ENCODE measurements around the gene ZNF407.

The ZNF407 gene

DNA sequence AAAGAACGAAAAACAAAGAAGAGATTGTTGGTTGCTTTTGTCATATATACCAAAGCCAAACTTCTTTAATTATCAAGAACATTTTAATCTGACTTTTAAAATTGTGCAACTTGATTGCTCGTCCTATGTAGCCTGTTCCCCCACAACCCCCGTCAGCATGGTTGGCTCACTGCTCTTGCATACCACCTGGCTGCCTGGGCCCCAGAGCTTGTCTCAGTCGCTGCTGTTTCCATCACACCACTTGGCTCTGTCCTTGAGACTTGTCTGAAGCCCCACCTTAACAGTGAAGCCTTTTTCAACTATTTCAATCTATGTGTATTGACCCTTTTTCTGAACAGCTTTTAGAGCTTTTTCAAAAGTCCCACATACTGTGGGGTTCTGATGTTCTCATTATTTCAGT, 270.8 kb downstream of the ZNF407 start:
- no peak overlapping the region for H3K27ac ChIP-seq (ENCODE audit: low read length)
- no peaks in the 10 kb centered on the region for H3K9me3 ChIP-seq (ENCODE audit: control insufficient read depth in 1 of 2, low read length in 2 of 2)
- H3K4me3 ChIP-seq (ENCODE audit: low read depth in 1 of 2, low read length in 2 of 2): no peak overlapping the region
- H3K4me1 ChIP-seq (ENCODE audit: control insufficient read depth in 1 of 2, insufficient read depth in 2 of 2, low read length in 2 of 2): no peaks in the 10 kb centered on the region
- H3K36me3 ChIP-seq (ENCODE audit: control insufficient read depth in 1 of 2, insufficient read depth in 2 of 2, low read length in 2 of 2): no peaks in the 10 kb centered on the region
- H3K27me3 ChIP-seq (ENCODE audit: low read depth, low read length): no peaks in the 10 kb centered on the region

DNA sequence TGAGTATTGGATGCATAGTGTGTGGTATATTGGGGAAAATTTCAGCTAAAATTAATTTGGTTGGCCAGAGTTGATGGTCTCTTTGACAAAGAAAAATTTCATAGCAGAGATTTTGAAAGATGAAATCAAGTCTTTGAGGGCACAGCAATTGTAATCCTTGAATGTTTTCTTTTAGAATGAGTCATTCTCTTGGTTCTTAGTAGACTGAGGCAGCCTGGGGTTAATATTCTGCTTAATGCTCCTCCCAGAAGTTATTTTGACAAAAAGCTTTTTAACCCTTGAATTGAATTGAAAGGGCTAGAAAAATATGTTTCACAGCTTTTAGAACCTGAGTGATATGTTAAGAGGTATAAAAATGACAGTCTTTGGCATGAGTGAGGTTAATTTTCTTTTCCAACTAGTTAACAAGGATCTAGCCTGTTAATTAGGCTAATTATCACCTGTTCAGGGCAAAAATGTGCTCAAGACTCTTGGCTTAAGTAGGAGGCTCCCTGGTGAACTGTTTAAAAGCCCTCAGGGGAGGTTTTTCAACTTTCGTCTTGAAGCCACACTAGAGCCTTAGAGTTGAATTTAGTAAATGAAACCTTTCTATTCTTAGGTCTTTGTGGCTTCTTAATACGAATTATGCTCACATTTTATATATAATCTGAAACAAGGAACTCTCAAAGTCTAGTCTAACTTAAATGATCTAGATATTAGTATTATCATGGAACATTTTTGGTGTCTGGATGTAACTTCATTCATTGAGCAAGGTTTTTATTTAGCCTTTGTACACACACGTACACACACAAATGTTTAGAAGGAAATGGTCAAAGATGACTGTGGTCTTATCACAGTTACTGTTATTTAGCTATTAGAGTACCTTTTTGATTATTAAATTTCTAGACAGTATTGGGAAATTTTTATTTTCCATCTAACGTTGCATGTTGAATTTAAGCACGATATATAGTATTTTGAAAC, 272.5 kb downstream of the ZNF407 start:
- H3K27me3 ChIP-seq (ENCODE audit: low read depth, low read length): no peaks in the 10 kb centered on the region

DNA sequence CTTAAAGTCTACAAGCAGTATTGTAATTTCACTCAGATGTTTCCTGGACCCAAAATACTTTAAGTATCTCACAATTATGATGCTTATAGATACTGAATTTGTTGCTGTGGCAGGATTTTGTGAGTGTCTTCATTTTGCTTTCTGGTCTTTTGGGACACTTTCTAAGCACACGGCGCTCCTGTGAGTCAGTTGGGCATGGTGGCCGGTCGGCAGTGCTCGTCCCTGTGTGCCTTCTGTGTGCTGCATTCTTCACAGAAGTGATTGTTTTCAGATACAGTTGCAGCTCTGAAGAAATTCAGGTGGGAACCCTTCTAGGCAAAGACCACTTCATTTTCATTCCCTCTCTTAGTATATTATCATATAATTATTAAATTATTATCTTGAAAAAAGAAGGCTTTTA, 273.3 kb downstream of the ZNF407 start:
- H3K9me3 ChIP-seq (ENCODE audit: control insufficient read depth in 1 of 2, low read length in 2 of 2): no peaks in the 10 kb centered on the region
- H3K27ac ChIP-seq (ENCODE audit: low read length): no peak overlapping the region
- H3K27me3 ChIP-seq (ENCODE audit: low read depth, low read length): no peaks in the 10 kb centered on the region
- H3K36me3 ChIP-seq (ENCODE audit: control insufficient read depth in 1 of 2, insufficient read depth in 2 of 2, low read length in 2 of 2): no peaks in the 10 kb centered on the region
- no peak overlapping the region for H3K4me3 ChIP-seq (ENCODE audit: low read depth in 1 of 2, low read length in 2 of 2)
- no peaks in the 10 kb centered on the region for H3K4me1 ChIP-seq (ENCODE audit: control insufficient read depth in 1 of 2, insufficient read depth in 2 of 2, low read length in 2 of 2)

More for the DNA sequence above, 272.5 kb downstream of the ZNF407 start:
- Histone ChIP-seq H3K27ac (ENCODE audit: low read length) (no peak overlapping the region), H3K4me1 (ENCODE audit: control insufficient read depth in 1 of 2, insufficient read depth in 2 of 2, low read length in 2 of 2) (no peaks in the 10 kb centered on the region), H3K36me3 (ENCODE audit: control insufficient read depth in 1 of 2, insufficient read depth in 2 of 2, low read length in 2 of 2) (no peaks in the 10 kb centered on the region), H3K9me3 (ENCODE audit: control insufficient read depth in 1 of 2, low read length in 2 of 2) (no peaks in the 10 kb centered on the region), H3K4me3 (ENCODE audit: low read depth in 1 of 2, low read length in 2 of 2) (no peak overlapping the region)

DNA sequence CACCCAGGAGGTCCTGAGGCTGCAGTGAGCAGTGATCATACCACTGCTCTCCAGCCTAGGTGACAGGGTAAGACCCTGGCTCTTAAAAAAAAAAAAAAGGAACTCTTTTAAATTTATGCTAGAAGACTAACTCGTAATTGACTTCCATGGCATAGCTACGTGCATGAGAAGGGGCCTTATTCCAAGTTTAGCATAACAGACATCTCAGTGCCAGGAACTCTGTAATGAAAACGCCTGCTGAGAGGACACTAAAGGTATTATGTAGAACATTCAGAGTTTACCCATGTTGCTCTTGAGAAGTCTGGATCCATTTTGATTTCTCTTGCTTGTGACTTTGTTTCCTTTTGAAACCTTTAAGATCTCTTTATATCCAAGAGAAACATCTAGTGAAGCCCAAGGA, 276.0 kb downstream of the ZNF407 start:
- Histone ChIP-seq H3K4me3 (ENCODE audit: low read depth in 1 of 2, low read length in 2 of 2) (no peak overlapping the region), H3K27ac (ENCODE audit: low read length) (no peak overlapping the region), H3K27me3 (ENCODE audit: low read depth, low read length) (no peaks in the 10 kb centered on the region), H3K36me3 (ENCODE audit: control insufficient read depth in 1 of 2, insufficient read depth in 2 of 2, low read length in 2 of 2) (no peaks in the 10 kb centered on the region), H3K4me1 (ENCODE audit: control insufficient read depth in 1 of 2, insufficient read depth in 2 of 2, low read length in 2 of 2) (no peaks in the 10 kb centered on the region), H3K9me3 (ENCODE audit: control insufficient read depth in 1 of 2, low read length in 2 of 2) (no peaks in the 10 kb centered on the region)

DNA sequence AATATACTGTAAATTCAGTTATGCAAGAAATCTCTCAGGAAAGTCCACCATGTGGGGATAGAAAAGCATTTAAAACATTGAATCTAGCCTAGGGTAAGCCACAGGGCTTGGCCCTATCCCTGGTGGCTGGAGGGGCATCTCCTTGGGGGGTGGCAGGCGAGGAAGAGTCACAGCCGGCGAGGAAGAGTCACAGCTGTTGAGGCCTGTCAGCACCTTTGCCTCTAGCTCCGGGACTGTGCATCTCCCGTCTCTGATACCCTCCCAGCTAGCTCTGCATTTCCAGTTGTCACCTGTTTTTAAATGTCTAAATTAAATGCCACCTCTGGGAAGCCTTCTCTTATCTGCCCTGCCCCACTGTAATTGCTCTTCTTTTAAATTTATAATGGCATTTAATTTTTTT, 276.7 kb downstream of the ZNF407 start:
- H3K27me3 ChIP-seq (ENCODE audit: low read depth, low read length): no peaks in the 10 kb centered on the region
- H3K9me3 ChIP-seq (ENCODE audit: control insufficient read depth in 1 of 2, low read length in 2 of 2): no peaks in the 10 kb centered on the region
- H3K4me3 ChIP-seq (ENCODE audit: low read depth in 1 of 2, low read length in 2 of 2): no peak overlapping the region
- no peak overlapping the region for H3K27ac ChIP-seq (ENCODE audit: low read length)
- no peaks in the 10 kb centered on the region for H3K4me1 ChIP-seq (ENCODE audit: control insufficient read depth in 1 of 2, insufficient read depth in 2 of 2, low read length in 2 of 2)
- no peaks in the 10 kb centered on the region for H3K36me3 ChIP-seq (ENCODE audit: control insufficient read depth in 1 of 2, insufficient read depth in 2 of 2, low read length in 2 of 2)

DNA sequence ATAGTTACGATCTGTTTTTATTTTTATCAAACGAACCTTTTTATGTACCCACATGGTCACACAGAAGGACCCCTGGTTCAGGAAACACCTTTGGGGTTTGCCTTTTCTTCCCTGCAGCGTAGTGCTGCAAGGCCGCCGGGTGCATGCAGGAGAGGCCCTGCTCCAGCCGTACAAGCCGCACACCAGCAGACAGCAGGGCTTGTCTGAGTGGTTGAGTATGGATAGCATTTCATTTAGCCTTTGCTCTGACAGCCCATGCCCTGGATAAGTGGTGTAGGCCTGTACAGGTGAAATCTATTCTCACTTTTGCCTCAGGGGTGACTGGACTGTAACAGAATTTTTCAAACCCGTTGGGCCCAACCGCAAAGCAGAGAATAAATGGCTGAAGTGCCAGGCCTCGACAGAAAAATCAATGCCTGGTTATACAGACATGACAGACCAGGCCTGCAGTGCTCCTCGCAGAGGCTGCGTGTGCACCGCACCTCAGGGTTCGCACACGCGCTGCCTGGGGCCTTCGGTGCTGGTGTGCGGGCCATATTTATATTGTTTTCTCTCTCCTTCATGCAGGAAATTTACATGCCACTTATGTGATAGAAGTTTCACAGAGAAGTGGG, 279.1 kb downstream of the ZNF407 start:
- no peak overlapping the region for H3K27ac ChIP-seq (ENCODE audit: low read length)
- no peaks in the 10 kb centered on the region for H3K4me1 ChIP-seq (ENCODE audit: control insufficient read depth in 1 of 2, insufficient read depth in 2 of 2, low read length in 2 of 2)
- H3K9me3 ChIP-seq (ENCODE audit: control insufficient read depth in 1 of 2, low read length in 2 of 2): no peaks in the 10 kb centered on the region
- no peak overlapping the region for H3K4me3 ChIP-seq (ENCODE audit: low read depth in 1 of 2, low read length in 2 of 2)
- H3K36me3 ChIP-seq (ENCODE audit: control insufficient read depth in 1 of 2, insufficient read depth in 2 of 2, low read length in 2 of 2): peaks cover 0 to 8% of the 10 kb centered on the region in 2 donors
- H3K27me3 ChIP-seq (ENCODE audit: low read depth, low read length): no peaks in the 10 kb centered on the region

DNA sequence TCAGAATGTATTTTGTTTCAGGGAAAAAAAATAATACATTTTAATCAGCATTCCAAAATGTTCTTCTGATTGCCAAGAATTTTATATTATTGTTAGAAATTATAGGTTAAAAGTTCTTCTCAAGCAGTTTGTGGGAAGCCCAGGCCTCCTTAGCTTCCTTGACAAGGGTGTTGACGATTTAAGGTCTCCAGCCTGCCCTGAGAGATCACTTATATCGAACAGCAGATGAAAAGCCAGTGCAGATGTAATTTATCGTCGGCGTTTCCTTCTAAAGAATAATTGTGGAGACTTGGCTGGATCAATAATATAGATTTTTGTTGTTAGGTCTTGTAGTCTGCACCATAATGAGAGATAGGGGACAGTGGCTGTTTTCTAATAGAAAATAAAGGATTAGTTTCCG, 280.6 kb downstream of the ZNF407 start:
- no peaks in the 10 kb centered on the region for H3K27me3 ChIP-seq (ENCODE audit: low read depth, low read length)
- no peaks in the 10 kb centered on the region for H3K4me1 ChIP-seq (ENCODE audit: control insufficient read depth in 1 of 2, insufficient read depth in 2 of 2, low read length in 2 of 2)
- H3K27ac ChIP-seq (ENCODE audit: low read length): no peak overlapping the region
- H3K4me3 ChIP-seq (ENCODE audit: low read depth in 1 of 2, low read length in 2 of 2): no peak overlapping the region
- peaks cover 0 to 18% of the 10 kb centered on the region in 2 donors for H3K36me3 ChIP-seq (ENCODE audit: control insufficient read depth in 1 of 2, insufficient read depth in 2 of 2, low read length in 2 of 2)
- H3K9me3 ChIP-seq (ENCODE audit: control insufficient read depth in 1 of 2, low read length in 2 of 2): no peaks in the 10 kb centered on the region

DNA sequence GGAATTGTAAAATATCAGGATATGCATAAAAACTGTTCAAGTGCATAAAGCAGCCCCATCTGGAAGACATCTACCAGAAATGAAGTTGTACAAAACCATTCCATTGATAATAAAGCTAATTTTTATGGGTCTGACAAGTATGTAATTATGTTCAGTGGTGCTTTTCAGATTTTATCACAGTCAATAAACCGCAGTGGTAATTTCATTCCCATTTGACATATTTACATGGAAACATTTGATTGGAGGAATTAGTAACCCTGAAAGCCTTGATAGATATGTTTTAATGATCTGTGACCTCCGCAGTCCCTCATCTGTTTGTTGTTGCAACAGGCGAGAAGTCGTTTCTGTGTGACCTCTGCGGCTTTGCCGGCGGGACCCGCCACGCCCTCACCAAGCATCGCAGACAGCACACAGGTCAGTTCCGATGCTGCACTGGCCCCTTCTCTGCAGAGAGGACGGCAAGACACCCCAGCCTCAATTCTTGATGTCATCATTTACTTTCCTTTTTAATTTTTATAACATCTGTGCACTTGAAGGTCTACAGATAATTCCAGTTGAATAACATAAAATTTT, 283.1 kb downstream of the ZNF407 start:
- H3K36me3 ChIP-seq (ENCODE audit: control insufficient read depth in 1 of 2, insufficient read depth in 2 of 2, low read length in 2 of 2): peaks cover 0 to 18% of the 10 kb centered on the region in 2 donors
- no peaks in the 10 kb centered on the region for H3K4me1 ChIP-seq (ENCODE audit: control insufficient read depth in 1 of 2, insufficient read depth in 2 of 2, low read length in 2 of 2)
- no peaks in the 10 kb centered on the region for H3K9me3 ChIP-seq (ENCODE audit: control insufficient read depth in 1 of 2, low read length in 2 of 2)
- no peak overlapping the region for H3K4me3 ChIP-seq (ENCODE audit: low read depth in 1 of 2, low read length in 2 of 2)
- no peak overlapping the region for H3K27ac ChIP-seq (ENCODE audit: low read length)
- H3K27me3 ChIP-seq (ENCODE audit: low read depth, low read length): no peaks in the 10 kb centered on the region

DNA sequence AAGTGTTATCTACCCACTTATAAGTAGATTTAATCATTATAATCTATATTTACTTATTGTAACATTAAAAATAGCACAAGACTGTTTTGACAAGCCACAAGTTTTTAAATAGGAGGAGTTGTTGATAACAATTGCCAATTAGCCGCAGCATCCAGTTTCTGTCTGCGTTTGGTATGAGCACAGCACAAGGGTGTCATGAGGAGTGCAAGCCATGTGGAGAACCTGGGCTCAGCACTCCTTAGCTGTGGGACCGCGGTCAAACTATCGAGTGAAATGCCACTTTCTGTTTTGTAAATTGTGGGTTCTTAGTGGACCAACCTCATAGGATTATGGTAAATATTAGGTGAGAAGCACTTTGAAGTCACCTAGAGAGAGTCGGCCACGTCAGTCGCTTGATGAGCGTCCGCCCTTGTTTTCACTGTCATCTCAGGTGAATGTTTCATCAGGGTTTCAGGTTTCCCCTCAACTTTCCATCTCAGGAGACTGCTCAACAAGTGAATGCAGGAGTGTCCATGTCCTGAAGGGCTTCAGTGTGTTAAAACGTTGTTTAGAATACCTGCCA, 294.5 kb downstream of the ZNF407 start:
- Histone ChIP-seq H3K27me3 (ENCODE audit: low read depth, low read length) (no peaks in the 10 kb centered on the region), H3K4me3 (ENCODE audit: low read depth in 1 of 2, low read length in 2 of 2) (no peak overlapping the region), H3K27ac (ENCODE audit: low read length) (no peak overlapping the region), H3K4me1 (ENCODE audit: control insufficient read depth in 1 of 2, insufficient read depth in 2 of 2, low read length in 2 of 2) (no peaks in the 10 kb centered on the region), H3K9me3 (ENCODE audit: control insufficient read depth in 1 of 2, low read length in 2 of 2) (no peaks in the 10 kb centered on the region), H3K36me3 (ENCODE audit: control insufficient read depth in 1 of 2, insufficient read depth in 2 of 2, low read length in 2 of 2) (peaks cover 0 to 8% of the 10 kb centered on the region in 2 donors)

DNA sequence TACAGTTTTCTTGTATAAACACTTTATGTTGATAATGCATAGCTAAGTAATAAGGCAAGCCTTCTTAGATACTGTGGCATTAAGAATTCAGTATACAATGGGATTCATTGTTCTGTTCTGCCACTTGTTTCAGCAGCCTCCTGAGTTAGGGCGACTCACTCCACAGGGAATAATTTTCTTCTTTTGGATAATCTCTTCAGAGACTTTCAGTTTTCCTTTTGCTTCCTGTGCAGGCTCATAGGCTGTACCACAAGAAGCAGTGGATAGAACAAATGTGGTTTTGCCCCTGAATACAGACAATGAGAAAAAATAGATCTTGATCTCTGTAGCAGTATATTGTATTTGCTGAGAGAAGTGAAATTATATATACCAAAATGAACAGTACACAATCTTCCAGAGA, 298.0 kb downstream of the ZNF407 start:
- Histone ChIP-seq H3K27me3 (ENCODE audit: low read depth, low read length) (no peaks in the 10 kb centered on the region), H3K4me3 (ENCODE audit: low read depth in 1 of 2, low read length in 2 of 2) (no peak overlapping the region), H3K4me1 (ENCODE audit: control insufficient read depth in 1 of 2, insufficient read depth in 2 of 2, low read length in 2 of 2) (no peaks in the 10 kb centered on the region), H3K9me3 (ENCODE audit: control insufficient read depth in 1 of 2, low read length in 2 of 2) (no peaks in the 10 kb centered on the region), H3K27ac (ENCODE audit: low read length) (no peak overlapping the region), H3K36me3 (ENCODE audit: control insufficient read depth in 1 of 2, insufficient read depth in 2 of 2, low read length in 2 of 2) (peaks cover 0 to 5% of the 10 kb centered on the region in 2 donors)

DNA sequence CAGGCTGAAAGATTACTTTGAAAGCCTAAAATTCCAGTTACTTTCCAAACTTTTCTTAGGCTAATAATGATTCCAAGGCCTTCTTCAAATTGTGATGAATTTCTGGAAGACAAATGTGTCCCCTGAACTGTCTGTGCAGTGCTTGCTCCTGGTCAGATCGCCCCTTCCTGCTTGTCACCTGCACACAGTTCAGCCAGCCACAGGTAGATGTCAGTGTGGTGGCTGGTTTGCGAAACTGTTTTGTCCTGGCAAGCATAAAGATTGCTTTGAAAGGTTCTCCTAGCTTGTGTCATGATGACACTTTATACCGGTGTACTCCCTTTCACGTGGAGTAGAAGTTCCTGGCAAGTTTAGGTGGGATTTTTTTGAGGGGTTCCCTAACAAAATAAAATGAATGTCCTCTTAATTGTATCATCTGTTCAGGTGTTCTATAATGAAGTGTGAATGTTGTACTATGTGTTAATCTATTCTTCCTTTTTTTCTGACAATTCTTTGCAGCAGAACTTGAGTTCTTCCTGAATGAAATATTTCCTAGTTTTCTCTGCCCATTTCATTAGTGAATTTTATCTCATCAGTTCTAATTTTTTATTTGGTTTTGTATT, 298.8 kb downstream of the ZNF407 start:
- H3K4me1 ChIP-seq (ENCODE audit: control insufficient read depth in 1 of 2, insufficient read depth in 2 of 2, low read length in 2 of 2): no peaks in the 10 kb centered on the region
- no peaks in the 10 kb centered on the region for H3K9me3 ChIP-seq (ENCODE audit: control insufficient read depth in 1 of 2, low read length in 2 of 2)
- no peaks in the 10 kb centered on the region for H3K36me3 ChIP-seq (ENCODE audit: control insufficient read depth in 1 of 2, insufficient read depth in 2 of 2, low read length in 2 of 2)
- no peak overlapping the region for H3K27ac ChIP-seq (ENCODE audit: low read length)
- H3K4me3 ChIP-seq (ENCODE audit: low read depth in 1 of 2, low read length in 2 of 2): no peak overlapping the region
- H3K27me3 ChIP-seq (ENCODE audit: low read depth, low read length): no peaks in the 10 kb centered on the region
